ENCODE results near the gene PGBD1. TPM values are rescaled to one million over a fixed set of nuclear protein-coding genes. Genes with fewer than 3 reads are reported as not detected.

Gene PGBD1
- total and polyA plus RNA-seq, 2 of the 8 experiments (the other 6 are each of a cell fraction or from before 2014, with no cell fraction given) = 2.5 to 9.2 TPM

- no peak for TF ChIP-seq NRF1 (IDR thresholded peaks at IDR 0.05; ENCODE audit: low read depth, low read length)
- TF ChIP-seq EZH2 (IDR thresholded peaks at IDR 0.05; ENCODE audit: low read depth, low read length, severe bottlenecking) = no peak
- no peak for TF ChIP-seq RAD21 (IDR thresholded peaks at IDR 0.05 in 1 of 2, conservative IDR thresholded peaks at IDR 0.05 in 1 of 2; ENCODE audit: low read depth in 2 of 2, low read length in 2 of 2)
Measured at GRCh38 chr6:28245206-28245941, 36.0 kb upstream of the PGBD1 start (continued).

All from H1 (cell line).